Activated CD8-positive, alpha-beta memory T cell treated with anti-CD3 and anti-CD28 coated beads, Interleukin-2, amount 50 U/mL, for 4 hours (primary cell): ENCODE measurements around the gene IMP3.
"Not testable (repeated sequence)": the region's sequence is repeated elsewhere in the genome, so short reads cannot be mapped to it uniquely, and the experiment has no call there.

Experiments used
- DNase-seq: peaks from one replicate; pipeline ENCODE4 v3.0.0-alpha.2; 2020

IMP3 gene, protein sequence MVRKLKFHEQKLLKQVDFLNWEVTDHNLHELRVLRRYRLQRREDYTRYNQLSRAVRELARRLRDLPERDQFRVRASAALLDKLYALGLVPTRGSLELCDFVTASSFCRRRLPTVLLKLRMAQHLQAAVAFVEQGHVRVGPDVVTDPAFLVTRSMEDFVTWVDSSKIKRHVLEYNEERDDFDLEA

DNA sequence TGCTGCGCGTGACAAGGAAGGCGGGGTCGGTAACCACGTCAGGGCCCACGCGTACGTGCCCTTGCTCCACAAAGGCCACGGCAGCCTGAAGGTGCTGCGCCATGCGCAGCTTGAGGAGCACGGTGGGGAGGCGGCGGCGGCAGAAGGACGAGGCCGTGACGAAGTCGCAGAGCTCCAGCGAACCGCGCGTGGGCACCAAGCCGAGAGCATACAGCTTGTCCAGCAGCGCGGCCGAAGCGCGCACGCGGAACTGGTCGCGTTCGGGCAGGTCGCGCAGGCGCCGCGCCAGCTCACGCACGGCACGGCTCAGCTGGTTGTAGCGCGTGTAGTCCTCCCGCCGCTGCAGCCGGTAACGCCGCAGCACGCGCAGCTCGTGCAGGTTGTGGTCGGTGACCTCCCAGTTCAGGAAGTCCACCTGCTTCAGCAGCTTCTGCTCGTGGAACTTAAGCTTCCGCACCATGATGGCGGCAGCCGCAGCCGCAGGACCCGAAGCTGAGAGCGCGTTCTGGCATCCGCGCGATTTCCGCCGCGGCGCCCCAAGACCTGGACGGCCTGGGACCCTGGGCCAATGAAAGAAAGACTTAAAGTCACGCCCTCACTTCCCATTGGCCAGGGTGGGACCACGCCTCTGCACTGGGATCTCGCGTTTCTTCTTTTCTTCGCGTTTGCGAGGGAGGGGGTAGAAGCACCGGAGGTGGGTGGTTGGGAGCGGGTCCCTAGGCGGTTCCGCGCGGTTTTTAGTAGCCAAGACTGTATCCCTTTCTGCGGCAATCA, at the start of gene IMP3:
IMP3 (minus strand) TSS at position 516 of the 774 bp plus-strand sequence; CDS start at position 460, 56 bp downstream.
- DNase-seq: peak; percentile 91

DNA sequence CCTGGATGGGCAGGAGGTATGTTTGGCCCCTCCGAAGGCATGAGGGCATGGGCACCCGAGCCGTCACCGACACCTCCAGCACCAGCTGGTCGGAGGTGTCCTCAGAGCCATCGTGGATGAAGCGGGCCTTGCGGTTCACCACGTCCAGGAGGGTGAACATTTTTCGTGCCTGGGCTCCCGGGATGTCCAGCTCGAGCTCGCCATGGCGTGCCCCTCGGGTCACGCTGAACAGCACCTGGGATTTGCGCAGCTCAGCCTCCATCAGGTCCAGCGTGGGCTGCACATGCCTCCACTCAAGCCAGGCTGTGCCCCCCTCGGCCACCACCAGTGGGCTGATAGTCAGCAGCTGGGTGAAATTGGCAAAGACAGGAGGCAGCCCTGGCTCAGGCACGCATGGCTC, 49.4 kb upstream of the IMP3 start:
- DNase-seq: not testable (repeated sequence)

DNA sequence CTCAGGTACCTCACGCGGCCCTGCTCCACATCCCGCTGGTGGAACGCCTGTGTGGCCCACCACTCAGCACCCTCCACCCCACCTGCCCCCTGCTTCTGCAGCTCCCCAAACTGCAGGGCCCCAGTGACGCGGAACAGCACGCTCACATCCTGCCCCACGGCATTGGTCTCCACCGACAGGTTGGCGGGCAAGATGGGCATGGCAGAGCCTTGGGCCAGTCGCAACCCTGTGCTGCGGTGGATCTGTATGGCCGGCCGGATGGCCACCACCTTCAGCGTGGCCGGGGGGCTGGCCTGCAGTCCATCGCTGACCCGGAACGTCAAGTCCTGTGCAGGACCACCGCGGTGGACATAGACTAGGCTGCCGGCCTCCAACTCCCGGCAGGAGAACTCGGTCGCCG, 48.8 kb upstream of the IMP3 start:
- DNase-seq: no peak

DNA sequence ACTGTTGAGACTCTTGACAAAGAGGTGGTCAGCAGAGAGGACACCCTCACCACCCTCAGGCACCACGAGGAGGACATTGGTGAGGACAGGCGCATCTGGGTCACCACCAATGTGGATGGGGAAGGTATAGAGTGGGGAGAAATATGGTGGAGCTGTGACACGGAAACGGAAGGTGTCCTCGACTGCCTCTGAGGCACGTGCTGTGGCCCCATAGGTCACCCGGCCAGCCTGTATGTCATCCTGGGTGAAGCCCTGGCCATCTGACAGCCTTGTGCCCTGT, 48.2 kb upstream of the IMP3 start:
- DNase-seq: no peak

DNA sequence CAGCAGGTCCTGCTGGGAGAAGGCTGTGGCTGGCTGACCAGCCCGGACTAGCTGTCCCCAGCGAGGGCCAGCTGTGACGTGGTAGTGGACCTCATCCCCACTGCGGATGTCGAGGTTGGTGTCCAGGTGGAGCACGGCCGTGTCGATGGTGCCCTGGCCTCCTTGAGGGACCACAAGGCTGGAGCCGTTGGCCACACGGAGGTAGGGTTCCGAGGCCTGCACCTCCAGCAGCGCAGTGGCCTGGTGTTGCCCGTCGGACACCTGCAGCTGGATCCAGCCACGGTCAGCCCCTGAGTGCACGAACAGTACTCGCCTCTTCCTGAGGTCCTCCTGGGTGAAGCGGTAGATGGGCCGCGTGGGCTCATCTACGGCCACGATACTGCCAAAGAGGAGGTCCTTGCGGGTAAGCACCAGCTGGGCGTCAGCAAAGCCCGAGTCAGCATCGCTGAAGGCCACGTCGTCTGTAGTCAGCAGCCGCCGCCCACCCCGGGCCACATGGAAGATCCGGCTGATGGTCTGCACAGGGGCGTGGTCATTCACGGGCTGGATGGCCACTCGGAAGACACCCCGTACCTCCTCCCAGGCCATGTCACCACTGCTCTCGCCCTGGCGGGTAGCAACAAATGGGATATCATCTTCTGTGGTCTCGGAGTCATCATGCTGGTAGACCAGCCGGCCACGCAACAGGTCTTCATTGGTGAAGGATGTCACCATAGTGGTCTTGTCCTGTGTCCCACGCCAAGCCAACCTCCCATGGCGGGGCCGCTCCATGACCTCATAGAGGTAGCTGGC, 47.7 kb upstream of the IMP3 start:
- no peak for DNase-seq

DNA sequence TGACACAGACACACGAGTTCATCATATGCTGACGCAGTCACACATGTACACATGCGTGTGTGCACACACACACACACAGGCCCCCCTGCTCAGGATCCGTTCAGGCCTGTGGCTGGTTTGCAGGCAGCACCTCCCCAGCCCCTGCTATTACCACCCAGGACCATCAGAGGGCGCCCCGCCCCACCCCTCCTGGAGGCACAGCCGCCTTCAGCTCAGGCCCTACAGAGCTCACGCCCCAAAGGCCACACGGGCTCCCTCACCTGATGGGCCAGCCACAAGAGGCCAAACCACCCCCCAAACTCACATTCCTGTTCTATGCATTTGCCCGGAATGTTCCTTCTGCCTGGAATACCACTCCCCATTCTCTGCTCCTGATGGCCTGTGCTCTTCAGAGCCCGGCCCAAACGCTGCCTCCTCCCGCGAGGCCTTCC, 46.2 kb upstream of the IMP3 start:
- peak; percentile 73 for DNase-seq

DNA sequence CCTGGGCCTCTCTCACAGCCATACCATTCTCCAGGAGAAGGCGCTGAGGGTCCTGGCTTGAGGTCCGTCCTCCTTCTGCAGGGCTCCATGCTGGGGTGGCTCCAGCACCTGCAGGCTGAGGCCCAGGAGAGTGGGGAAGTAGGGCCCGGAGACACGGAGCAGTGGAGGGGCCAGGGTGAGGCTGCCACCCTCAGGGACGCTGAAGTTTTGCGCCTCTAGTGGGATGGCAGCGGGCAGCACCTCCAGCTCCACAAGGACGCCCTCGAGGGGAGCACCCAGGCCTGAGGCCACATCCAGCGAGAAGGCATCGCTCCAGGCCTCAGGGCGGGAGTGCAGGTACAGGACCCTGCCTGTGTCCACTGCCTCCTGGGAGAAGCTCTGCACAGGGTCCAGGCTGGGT, 45.2 kb upstream of the IMP3 start:
- no peak for DNase-seq

DNA sequence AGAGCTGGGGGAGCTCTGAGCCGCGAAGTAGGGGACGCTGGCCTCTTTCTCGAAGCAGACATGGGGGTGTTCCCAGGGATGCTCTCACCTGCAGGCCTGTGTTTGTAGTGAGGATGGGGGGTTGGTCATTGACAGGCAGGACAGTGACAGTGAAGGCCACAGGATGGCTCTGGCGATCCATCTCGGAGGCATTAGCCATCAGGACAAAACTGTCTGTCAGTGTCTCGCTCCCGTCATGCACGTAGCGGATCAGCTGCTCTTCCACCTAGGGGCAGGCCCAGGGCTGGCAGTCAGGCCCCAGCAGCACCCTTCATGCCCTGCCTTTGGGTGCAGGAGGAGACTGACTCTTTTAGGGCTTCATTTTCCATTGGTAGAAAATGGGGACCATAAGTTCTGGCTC, 44.6 kb upstream of the IMP3 start:
- no peak for DNase-seq

DNA sequence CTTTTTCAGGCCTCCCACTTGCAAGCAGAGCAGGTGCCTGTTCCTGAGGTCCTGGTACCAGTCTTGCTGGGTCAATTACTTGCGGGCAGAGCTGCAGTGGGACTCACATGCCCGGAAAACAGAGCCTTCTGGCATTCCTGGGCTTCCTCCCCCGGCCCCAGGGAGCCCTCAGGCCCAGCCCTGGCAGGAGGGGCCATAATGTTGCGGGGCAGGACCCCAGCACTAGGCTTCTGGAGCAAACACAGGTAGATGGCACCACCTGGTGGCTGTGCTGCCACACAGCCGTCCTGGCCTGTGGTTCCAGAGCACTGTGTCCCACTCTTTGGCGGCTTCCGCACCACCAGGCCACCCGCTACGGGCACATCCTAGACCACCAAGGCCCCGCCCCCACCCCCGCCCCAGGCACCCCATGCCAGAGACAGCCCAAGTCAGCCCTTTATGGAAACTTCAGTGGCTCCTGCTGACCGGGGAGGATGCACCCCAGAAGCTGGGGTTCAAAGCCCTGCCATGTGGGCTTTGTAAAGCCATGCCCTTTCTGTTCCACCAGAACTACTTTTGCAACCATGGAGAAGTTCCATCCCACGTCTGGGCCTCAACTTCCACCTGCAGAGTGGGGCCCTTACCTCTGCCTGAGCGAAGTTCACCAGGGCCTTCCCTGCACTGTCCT, 43.8 kb upstream of the IMP3 start:
- DNase-seq: peak; percentile 72

DNA sequence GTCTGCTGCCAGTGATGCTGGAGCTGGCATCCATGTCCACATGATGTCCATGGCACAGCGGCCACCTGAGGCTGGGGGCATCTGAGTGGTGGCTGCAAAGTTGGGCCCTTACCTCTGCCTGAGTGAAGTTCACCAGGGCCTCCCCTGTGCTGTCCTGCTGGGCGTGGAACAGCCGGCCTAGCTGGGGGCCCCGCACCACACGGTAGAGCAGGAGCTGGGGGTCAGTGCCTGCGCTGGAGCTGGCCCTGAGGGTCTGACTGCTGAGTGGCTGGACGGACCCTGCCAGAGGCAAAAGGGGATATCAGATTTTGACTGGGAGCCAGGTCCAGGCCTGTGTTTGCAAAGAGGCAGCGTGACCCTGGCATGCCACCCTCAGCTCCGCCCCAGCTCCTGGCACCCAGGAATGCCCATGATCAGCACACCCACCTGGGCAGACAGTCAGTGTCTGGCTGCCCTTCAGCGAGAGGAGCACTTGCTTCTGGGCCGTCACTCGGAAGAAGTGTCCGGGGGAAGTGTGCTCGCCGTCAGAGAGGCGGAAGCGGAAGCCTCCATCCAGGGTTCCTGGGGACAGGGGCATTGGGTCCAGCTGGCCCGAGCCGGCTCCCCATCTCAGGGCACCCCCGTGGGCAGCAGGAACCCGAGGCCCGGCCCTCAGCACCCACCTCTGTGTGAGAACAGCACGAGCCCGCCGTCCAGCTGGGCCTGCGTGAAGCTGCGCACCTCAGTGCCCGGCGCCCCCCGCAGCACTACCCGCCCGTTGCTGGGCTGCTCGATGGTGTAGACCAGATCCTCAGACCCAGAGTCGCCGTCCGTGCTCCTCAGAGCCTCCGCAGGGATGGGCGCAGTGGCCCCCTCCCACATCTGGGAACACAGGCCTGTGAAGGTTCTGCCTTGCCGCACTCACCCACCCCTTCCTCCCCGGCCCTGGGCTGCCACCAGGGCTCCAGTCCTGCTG, 42.4 kb upstream of the IMP3 start:
- no peak for DNase-seq

DNA sequence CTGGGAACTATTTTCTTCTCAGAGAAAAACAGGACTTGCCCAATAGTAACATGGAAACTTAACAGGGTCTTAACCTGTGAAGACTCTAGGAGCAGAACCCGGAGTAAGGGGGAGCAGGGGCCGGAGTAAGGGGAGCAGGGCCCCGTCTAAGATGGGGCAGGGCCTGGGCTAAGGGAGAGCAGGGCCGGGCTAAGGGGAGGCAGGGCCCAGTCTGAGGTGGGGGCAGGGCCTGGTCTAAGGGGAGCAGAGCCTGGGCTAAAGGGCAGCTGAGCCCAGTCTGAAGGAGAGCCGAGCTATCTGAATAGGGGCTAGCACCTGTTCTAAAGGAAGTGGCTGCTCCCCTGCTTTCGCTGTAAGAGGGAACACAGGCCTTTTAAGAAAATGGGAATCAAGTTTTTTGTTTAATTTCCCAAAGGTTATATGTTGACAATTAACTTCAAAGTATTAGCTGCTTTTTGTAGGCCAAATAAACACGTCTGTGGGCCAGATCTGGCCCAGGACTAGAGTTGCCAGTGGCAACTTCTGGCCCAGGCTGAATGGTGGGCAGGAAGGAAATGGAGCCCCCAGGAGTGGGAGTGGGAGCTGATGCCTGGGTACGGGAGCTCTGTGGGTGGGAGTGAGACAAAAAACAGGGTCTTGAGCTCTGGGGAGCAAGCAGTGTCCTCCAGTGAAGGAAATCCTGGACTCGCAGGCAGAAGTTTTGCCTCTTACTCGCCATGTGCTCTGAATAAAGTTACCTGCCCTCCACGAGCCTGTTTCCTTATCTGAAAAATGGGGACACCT, 40.2 kb upstream of the IMP3 start:
- no peak for DNase-seq

DNA sequence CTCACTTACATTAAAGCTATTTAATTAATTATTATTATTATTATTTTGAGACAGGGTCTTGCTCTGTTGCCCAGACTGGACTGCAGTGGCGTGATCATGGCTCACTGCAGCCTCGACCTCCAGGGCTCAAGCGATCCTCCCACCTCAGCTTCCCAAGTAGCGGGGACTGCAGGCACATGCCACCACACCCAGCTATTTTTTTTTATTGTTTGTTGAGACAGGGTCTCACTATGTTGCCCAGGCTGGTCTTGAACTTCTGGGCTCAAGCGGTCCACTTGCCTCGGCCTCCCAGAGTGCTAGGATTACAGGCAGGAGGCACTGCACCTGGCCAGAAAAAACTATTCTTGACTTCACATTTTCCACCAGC, 38.3 kb upstream of the IMP3 start:
- DNase-seq: not testable (repeated sequence)

DNA sequence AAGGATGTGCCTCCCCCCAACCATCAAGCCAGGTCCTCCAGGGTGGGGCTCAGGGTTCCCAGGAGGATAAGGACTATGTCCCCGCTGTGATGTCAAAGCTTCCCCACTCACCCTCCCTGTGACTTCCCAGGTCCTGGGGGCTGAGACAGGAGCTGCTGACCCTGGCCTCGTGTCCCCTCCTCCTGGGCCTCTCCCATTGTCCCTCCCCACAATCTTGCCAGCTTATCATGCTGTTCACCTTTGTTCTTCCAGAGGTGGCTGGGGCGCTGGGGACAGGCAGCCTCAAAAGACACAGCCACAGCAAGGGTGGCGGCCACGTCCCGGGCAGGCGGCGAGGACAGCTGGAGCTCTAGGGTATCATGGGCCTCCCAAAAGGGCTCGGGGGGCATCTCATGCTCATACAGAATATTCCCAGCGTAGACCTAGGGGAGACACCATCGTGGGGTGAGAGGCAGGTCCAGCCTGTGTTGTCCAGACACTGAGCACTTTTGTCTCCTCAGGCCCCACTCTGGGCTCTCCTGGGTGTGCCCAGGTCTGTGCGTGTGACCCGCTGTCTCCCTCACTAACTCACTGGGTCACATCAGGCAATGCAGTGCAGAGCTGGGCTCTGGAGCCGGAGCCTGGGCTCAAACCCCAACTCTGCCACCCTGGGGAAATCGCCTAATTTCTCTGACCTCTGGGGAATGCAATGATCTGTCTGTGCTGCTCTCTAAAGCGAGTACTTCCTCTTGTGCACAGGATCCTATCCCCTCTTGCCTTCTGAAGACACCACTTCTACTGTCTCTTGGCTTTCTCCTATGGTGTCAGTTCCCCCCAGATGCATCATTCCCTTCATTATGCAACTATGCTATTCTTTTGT, 37.7 kb upstream of the IMP3 start:
- DNase-seq: no peak

DNA sequence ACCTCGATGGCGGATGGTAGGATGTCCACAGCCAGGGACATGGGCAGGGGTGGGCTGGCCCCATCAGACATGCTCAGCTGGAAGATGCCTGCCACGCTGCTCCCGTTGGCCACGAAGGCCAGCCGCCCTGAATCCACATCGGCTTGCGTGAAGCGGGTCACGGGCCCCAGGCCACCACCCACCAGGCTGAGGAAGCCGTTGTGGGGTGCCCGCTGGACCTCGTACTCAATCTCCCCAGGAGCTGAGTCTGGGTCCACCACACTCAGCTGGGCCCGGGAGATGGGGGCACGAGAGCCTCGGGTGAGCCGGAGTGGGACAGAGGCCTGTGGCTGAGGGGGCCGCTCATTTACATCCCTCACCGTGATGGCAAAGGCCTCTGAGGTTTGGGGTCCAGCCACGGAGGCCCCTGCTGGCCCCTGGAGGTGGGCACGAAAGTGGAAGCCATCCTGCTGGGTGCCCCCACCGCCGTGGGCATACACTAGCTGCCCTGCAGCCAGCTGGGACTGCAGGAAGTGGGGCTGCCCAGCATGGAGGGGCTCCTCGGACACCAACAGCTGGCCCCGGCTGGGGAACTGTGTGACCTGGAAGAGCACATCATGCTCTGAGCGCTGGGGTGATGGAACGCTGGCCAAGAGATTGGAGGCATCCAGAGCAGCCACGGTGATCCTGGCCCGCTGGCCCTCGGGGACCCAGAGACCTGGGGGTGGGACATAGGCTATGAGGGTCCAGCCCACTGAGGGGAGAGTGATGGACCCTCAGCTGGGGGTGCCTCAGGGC, 36.9 kb upstream of the IMP3 start:
- no peak for DNase-seq

DNA sequence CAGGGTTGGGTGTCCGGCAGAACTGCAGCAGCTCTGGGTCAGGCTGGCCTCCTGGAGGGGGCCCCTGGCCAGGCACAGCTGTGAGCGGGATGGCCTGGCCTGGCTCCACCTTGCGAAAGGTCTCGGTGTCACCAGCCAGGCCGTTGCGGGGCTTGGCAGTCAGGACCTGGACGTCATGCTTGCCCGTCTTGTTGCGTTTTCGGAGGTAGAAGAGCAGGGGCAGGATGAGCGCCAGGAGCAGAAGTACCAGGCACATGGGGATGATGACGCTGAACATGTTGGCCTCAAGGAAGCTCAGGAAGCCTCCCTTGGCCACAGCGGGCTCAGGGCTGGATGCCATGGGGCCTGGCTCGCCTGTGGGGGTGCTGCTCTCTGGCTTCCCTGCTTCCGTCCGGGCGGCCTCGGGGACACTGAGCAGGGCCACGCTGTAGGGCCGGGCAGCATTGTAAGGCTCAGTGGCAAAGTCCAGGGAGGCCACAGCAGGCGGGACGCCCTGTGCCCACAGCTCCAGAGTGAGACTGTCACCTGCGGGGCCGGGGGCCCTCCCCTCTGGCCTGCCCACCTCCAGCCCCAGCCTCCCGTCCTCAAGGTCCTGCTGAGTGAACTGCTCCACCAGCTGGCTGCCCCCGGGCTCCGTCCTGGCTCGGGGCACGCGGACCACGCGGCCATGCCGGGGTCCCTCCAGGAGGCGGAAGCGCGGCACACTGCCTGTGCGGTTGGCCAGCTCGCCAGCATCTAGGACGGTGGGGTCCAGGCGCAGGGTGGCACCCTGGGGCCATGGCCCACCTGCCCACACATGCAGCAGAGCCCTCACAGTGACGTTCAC, 35.8 kb upstream of the IMP3 start:
- no peak for DNase-seq

DNA sequence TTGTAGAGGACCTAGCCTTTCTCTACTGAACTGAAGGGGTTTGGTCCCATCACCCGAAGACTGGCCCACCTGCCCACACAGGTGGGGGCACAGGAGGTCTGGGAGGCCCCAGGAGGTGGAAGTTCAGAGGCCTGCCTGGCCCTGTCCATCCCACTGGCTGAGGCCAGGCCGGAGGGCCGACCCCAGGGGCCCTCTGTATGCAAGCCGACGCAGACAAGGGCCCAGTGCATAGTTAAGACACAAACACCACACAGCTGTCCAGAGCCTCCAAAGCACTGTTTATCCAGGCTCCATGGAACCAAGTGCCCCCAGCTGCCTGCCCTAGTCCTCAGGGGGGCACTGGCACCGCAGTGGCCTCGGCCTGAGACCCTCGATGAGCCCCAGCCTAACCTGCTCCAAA, 34.3 kb upstream of the IMP3 start:
- DNase-seq: no peak

DNA sequence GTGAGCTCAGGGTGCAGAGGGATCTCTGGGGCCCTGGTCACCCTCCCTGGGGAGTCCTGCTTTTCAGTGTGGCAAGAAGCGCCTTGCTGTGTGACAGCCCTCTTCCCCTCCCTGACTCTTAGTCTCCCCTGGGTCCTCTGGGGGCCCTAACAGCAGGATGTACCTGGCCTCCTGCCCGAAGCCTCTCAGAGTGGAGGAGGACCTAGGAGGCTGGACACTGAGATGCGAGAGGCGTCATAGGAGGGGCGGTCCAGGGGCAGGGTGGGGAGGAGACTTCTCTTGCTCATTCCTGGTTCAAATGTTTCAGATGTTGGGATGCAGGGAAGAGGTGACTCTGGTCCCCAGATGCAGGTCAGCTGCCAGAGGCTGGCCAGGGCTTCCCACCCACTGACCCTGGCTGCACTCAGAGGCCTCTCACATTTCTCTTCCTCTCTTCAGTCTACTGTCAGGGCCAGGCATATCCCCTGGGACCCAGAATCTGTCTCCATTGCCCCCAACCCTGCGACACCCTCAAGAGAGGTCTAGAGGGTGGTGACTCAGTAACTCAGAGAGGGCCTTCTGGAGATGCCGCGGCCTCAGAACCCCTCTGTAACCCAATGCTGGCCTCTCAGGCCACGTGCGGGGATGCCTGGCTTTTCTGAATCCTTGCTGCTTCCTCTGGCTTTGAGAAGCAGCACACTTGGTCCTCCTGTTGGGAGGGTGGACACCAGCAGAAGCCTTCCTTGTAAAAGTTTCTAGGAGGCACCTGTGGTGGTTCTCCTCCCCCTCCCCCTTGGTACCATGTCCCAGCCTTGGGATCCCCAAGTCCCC, 33.6 kb upstream of the IMP3 start:
- no peak for DNase-seq
